HepG2 (cell line): ENCODE measurements around the gene GDE1. TPM values are rescaled to one million over a fixed set of nuclear protein-coding genes. Genes with fewer than 3 reads are reported as not detected.
"Not testable (repeated sequence)": the region's sequence is repeated elsewhere in the genome, so short reads cannot be mapped to it uniquely, and the experiment has no call there.

ENCODE experiments used
- AKNA ChIP-seq: sonication (generic); formaldehyde crosslinking; IDR thresholded peaks from 2 replicates; pipeline ENCODE4 v1.4.0; 2020; ENCODE audit warnings: missing genetic modification reagents, borderline replicate concordance
- HDAC1 ChIP-seq: sonication (generic); formaldehyde crosslinking; IDR thresholded peaks from 2 replicates; pipeline ENCODE4 v1.5.1; 2020; ENCODE audit warnings: mild to moderate bottlenecking, missing genetic modification reagents
- HMG20B ChIP-seq: conservative IDR thresholded peaks from 2 replicates; pipeline ENCODE4 v1.6.1; 2016; ENCODE audit warnings: missing genetic modification reagents, missing compliant biosample characterization
- HNF4A ChIP-seq: sonication (generic); formaldehyde crosslinking; IDR thresholded peaks from 2 replicates; pipeline ENCODE4 v1.4.0; 2020; ENCODE audit warnings: missing genetic modification reagents
- HOMEZ ChIP-seq: IDR thresholded peaks from 2 replicates; pipeline ENCODE4 v1.6.1; 2016; ENCODE audit warnings: low read depth
- KDM1A ChIP-seq: IDR thresholded peaks from 2 replicates; pipeline ENCODE4 v1.6.1; 2016; ENCODE audit warnings: missing compliant biosample characterization
- MED1 ChIP-seq: sonication (generic); formaldehyde crosslinking; IDR thresholded peaks from 2 replicates; pipeline ENCODE4 v1.4.0; 2020; ENCODE audit warnings: missing genetic modification reagents
- NR2F6 ChIP-seq, 2 experiments: IDR thresholded peaks; 2 replicates each; pipeline ENCODE4 v1.6.1; 2016; ENCODE audit warnings: antibody characterized with exemption in 1 of 2, mild to moderate bottlenecking in 1 of 2
- RNF219 ChIP-seq: sonication (generic); formaldehyde crosslinking; IDR thresholded peaks from 2 replicates; pipeline ENCODE4 v1.5.0; 2020; ENCODE audit warnings: mild to moderate bottlenecking, missing genetic modification reagents
- SOX13 ChIP-seq, 3 experiments: fragments of 450-650 bp in 1 of 3; sonication (generic) in 1 of 3; formaldehyde crosslinking in 1 of 3; IDR thresholded peaks in 2 of 3; conservative IDR thresholded peaks in 1 of 3; 2 replicates each; pipeline versions ENCODE4 v1.5.0 to v1.6.1; 2016 to 2020; ENCODE audit warnings: antibody characterized with exemption in 1 of 3, mild to moderate bottlenecking in 1 of 3, missing compliant biosample characterization in 1 of 3, missing genetic modification reagents in 1 of 3, moderate library complexity in 1 of 3
- TFE3 ChIP-seq: IDR thresholded peaks from 2 replicates; pipeline ENCODE4 v1.6.1; 2016
- ZNF710 ChIP-seq: sonication (generic); formaldehyde crosslinking; IDR thresholded peaks from 2 replicates; pipeline ENCODE4 v1.5.0; 2020; ENCODE audit warnings: mild to moderate bottlenecking, missing genetic modification reagents, borderline replicate concordance
- polyA plus RNA-seq, 8 experiments: library from polyadenylated mRNA; depleted of rRNA in 3 of 8; stranded (reverse) in 7 of 8; unstranded in 1 of 8; fragments of >200 nt; fragmentation: Illumina TruSeq in 4 of 8; extraction: Trizol in 4 of 8; gene quantifications; 2 replicates each; pipeline versions ENCODE4 v1.2.1 to v1.2.3, GENCODE V29; 2011 to 2016; ENCODE audit warnings: low read depth in 4 of 8, missing spikeins in 1 of 8, mixed read lengths in 1 of 8; ENCODE audit not compliant: insufficient read depth in 1 of 8
- total RNA-seq, 5 experiments: library from RNA; depleted of rRNA; stranded (reverse); fragments of >200 nt; fragmentation: Illumina TruSeq; extraction: Trizol; gene quantifications; 2 replicates each; pipeline ENCODE4 v1.2.3, GENCODE V29; 2016; ENCODE audit warnings: low read depth in 1 of 5

Gene GDE1
- total and polyA plus RNA-seq, 2 of the 13 experiments (the other 11 are each of a cell fraction or from before 2014, with no cell fraction given) = 35.9 to 59.0 TPM

- TF ChIP-seq RNF219 (CRISPR knock-in tag) (peak; percentile 48; the same call in 1 of the 2 replicates), HDAC1 (CRISPR knock-in tag) (0 out of 2 replicates have a peak, but pooled peaks have one; percentile 22), HNF4A (CRISPR knock-in tag) (peak; percentile 17), SOX13 (CRISPR knock-in tag; conservative IDR thresholded peaks at IDR 0.05 in 1 of 2, IDR thresholded peaks at IDR 0.05 in 1 of 2) (peak in 1 of 2 experiments; percentile 88; a peak in 2 of 4 replicates), TFE3 (CRISPR knock-in tag) (0 out of 2 replicates have a peak, but pooled peaks have one; percentile 32), HMG20B (CRISPR knock-in tag) (peak; percentile 68; the same call in 1 of the 2 replicates), AKNA (CRISPR knock-in tag) (0 out of 2 replicates have a peak, but pooled peaks have one; percentile 18), HOMEZ (0 out of 2 replicates have a peak, but pooled peaks have one; percentile 3), MED1 (CRISPR knock-in tag) (peak; percentile 71), ZNF710 (CRISPR knock-in tag) (0 out of 2 replicates have a peak, but pooled peaks have one; percentile 26), NR2F6 (CRISPR knock-in tag; IDR thresholded peaks at IDR 0.05) (0 out of 2 replicates have a peak, but pooled peaks have one; percentile 3), KDM1A (CRISPR knock-in tag) (peak; percentile 48; the same call in 1 of the 2 replicates)
- not testable (repeated sequence) for TF ChIP-seq SOX13, NR2F6 (IDR thresholded peaks at IDR 0.05)
Observed at GRCh38 chr16:19543278-19543996, 21.5 kb upstream of the GDE1 start (continued).
